Measurements from ENCODE around the gene ACOX3. TPM values are rescaled to one million over a fixed set of nuclear protein-coding genes. Genes with fewer than 3 reads are reported as not detected.

ACOX3 gene
- total RNA-seq, 1 experiment from 2014 or later, result 17.9 TPM

- peaks cover 12% of the 10 kb centered on the region for H3K4me1 Mint-ChIP-seq (ENCODE audit: insufficient read depth, unreplicated experiment)
- POLR2A ChIA-PET, result no interaction called here
- intact Hi-C loops (cut with micrococcal nuclease), result no loop called here
These were observed 75.6 kb downstream of the ACOX3 start for GRCh38 chr4:8364848-8365350.

GRCh38 chr4:8364141-8364540 is 76.4 kb downstream of the ACOX3 start:
- intact Hi-C loops (cut with micrococcal nuclease), result no loop called here
- peaks cover 6% of the 10 kb centered on the region for H3K36me3 Mint-ChIP-seq (ENCODE audit: insufficient read depth, unreplicated experiment)
- no peak for TF ChIP-seq CTCF (IDR thresholded peaks at IDR 0.05; ENCODE audit: unreplicated experiment)
- H3K9me3 Mint-ChIP-seq (ENCODE audit: unreplicated experiment), result no peaks in the 10 kb centered on the region
- CTCF ChIA-PET, result interaction anchor here (0.6 kb wide), 2 partner anchors 97 to 339 kb away, joined by 3 to 4 read pairs; no protein-coding TSS in a partner anchor
- H3K27me3 Mint-ChIP-seq (ENCODE audit: insufficient read depth, unreplicated experiment), result no peaks in the 10 kb centered on the region
- no peak for DNase-seq (ENCODE audit: unreplicated experiment)
- H3K4me3 Mint-ChIP-seq (ENCODE audit: unreplicated experiment), result no peak overlapping the region
- H3K4me1 Mint-ChIP-seq (ENCODE audit: insufficient read depth, unreplicated experiment), result peaks cover 12% of the 10 kb centered on the region
- BruUV-seq (replicated peaks), result no TSS peak
- POLR2A ChIA-PET, result no interaction called here
- H3K27ac Mint-ChIP-seq (ENCODE audit: low read depth, unreplicated experiment), result no peak overlapping the region

More at GRCh38 chr4:8364848-8365350, 75.6 kb downstream of the ACOX3 start:
- TF ChIP-seq CTCF (IDR thresholded peaks at IDR 0.05; ENCODE audit: unreplicated experiment), result no peak
- Mint-ChIP-seq H3K4me3 (ENCODE audit: unreplicated experiment) (no peak overlapping the region), H3K27ac (ENCODE audit: low read depth, unreplicated experiment) (no peak overlapping the region), H3K27me3 (ENCODE audit: insufficient read depth, unreplicated experiment) (no peaks in the 10 kb centered on the region), H3K9me3 (ENCODE audit: unreplicated experiment) (no peaks in the 10 kb centered on the region), H3K36me3 (ENCODE audit: insufficient read depth, unreplicated experiment) (peaks cover 6% of the 10 kb centered on the region)
- no peak for DNase-seq (ENCODE audit: unreplicated experiment)
- CTCF ChIA-PET, result interaction anchor here (0.6 kb wide), 3 partner anchors 8 to 98 kb away, joined by 3 to 4 read pairs (median 3); no protein-coding TSS in a partner anchor
- BruUV-seq (replicated peaks), result no TSS peak

- CTCF ChIA-PET, result interaction anchor here (0.5 to 0.6 kb wide), 2 partner anchors 156 to 522 kb away, joined by 3 read pairs; no protein-coding TSS in a partner anchor
These were observed 78.0 kb downstream of the ACOX3 start for GRCh38 chr4:8362483-8362882.

DNA sequence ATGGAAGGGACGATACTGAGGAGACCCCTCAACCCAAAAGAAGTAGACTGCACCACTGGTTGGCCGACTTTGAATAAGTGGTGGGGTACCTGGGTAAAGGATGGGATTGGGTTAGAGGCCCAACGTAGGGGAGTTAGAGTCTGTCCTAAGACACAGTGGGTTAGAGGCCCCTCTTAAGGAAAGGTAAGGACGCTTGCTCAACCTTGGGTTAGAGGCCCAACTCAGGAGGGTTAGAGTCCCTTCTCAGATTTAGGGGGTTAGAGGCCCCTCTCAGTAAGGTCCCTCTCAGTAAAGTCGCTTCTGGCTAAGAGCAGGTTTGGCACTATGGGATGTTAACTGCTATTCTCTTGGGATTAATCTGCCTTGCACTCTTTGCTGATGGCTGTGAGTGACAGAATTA is 81.3 kb downstream of the ACOX3 start:
- BruUV-seq (replicated peaks), result no TSS peak
- H3K27ac Mint-ChIP-seq (ENCODE audit: low read depth, unreplicated experiment), result no peak overlapping the region
- no peak overlapping the region for H3K4me3 Mint-ChIP-seq (ENCODE audit: unreplicated experiment)
- peaks cover 18% of the 10 kb centered on the region for H3K4me1 Mint-ChIP-seq (ENCODE audit: insufficient read depth, unreplicated experiment)
- no peaks in the 10 kb centered on the region for H3K36me3 Mint-ChIP-seq (ENCODE audit: insufficient read depth, unreplicated experiment)
- H3K27me3 Mint-ChIP-seq (ENCODE audit: insufficient read depth, unreplicated experiment), result no peaks in the 10 kb centered on the region
- no peak for DNase-seq (ENCODE audit: unreplicated experiment)
- ChIA-PET POLR2A (no interaction called here), CTCF (interaction anchor here (0.8 kb wide), 1 partner anchor 182 kb away, joined by 4 read pairs; no protein-coding TSS in a partner anchor)
- H3K9me3 Mint-ChIP-seq (ENCODE audit: unreplicated experiment), result no peaks in the 10 kb centered on the region
- intact Hi-C loops (cut with micrococcal nuclease), result no loop called here
- TF ChIP-seq CTCF (IDR thresholded peaks at IDR 0.05; ENCODE audit: unreplicated experiment), result no peak

More at GRCh38 chr4:8362483-8362882, 78.0 kb downstream of the ACOX3 start:
- DNase-seq (ENCODE audit: unreplicated experiment), result peak; percentile 6
- POLR2A ChIA-PET, result no interaction called here
- TF ChIP-seq CTCF (IDR thresholded peaks at IDR 0.05; ENCODE audit: unreplicated experiment), result no peak
- intact Hi-C loops (cut with micrococcal nuclease), result no loop called here
- Mint-ChIP-seq H3K36me3 (ENCODE audit: insufficient read depth, unreplicated experiment) (peaks cover 6% of the 10 kb centered on the region), H3K9me3 (ENCODE audit: unreplicated experiment) (no peaks in the 10 kb centered on the region), H3K27ac (ENCODE audit: low read depth, unreplicated experiment) (no peak overlapping the region), H3K4me1 (ENCODE audit: insufficient read depth, unreplicated experiment) (peaks cover 12% of the 10 kb centered on the region), H3K27me3 (ENCODE audit: insufficient read depth, unreplicated experiment) (no peaks in the 10 kb centered on the region), H3K4me3 (ENCODE audit: unreplicated experiment) (no peak overlapping the region)
- BruUV-seq (replicated peaks), result no TSS peak

Measured in MCF 10A (cell line).